GM20431 (cell line): Measurements from ENCODE around the gene SLC35E3.

ENCODE experiments used
- in situ Hi-C: fragments of 300-500 bp; cut with MseI, MboI; formaldehyde crosslinking; loops from one replicate; pipeline ENCODE4 v1.15.0; 2020; ENCODE audit warnings: low sequenced_read_pairs; ENCODE audit not compliant: unreplicated experiment

SLC35E3 gene

GRCh38 chr12:68745904-68746571, at the start of gene SLC35E3:
SLC35E3 (plus strand) TSS chr12:68746176; CDS start chr12:68746378, 202 bp downstream.
- in situ Hi-C loops: no loop called here

GRCh38 chr12:68699486-68699885, 46.5 kb upstream of the SLC35E3 start:
- in situ Hi-C loops: loop anchor here (25.0 kb wide), 1 partner anchor 362 kb away; the partner anchor contains the start of gene MDM1

GRCh38 chr12:68727776-68728175, 18.2 kb upstream of the SLC35E3 start:
- in situ Hi-C loops: no loop called here

- in situ Hi-C loops: no loop called here
Measured at GRCh38 chr12:68733661-68734071, 12.3 kb upstream of the SLC35E3 start.

GRCh38 chr12:68739891-68740290, 6.1 kb upstream of the SLC35E3 start:
- in situ Hi-C loops: no loop called here

GRCh38 chr12:68743356-68743755, 2.6 kb upstream of the SLC35E3 start:
- in situ Hi-C loops: no loop called here

GRCh38 chr12:68745376-68745903, 536 bp upstream of the SLC35E3 start:
- in situ Hi-C loops: no loop called here

GRCh38 chr12:68746572-68747180, 700 bp downstream of the SLC35E3 start:
- in situ Hi-C loops: no loop called here

GRCh38 chr12:68749443-68749842, 3.5 kb downstream of the SLC35E3 start:
- in situ Hi-C loops: no loop called here

- in situ Hi-C loops: no loop called here
Measured at GRCh38 chr12:68749861-68750260, 3.9 kb downstream of the SLC35E3 start.

GRCh38 chr12:68750506-68750905, 4.5 kb downstream of the SLC35E3 start:
- in situ Hi-C loops: no loop called here

- in situ Hi-C loops: no loop called here
Measured at GRCh38 chr12:68755536-68756243, 9.7 kb downstream of the SLC35E3 start.

GRCh38 chr12:68759852-68760251, 13.9 kb downstream of the SLC35E3 start:
- in situ Hi-C loops: no loop called here

GRCh38 chr12:68760806-68761441, 14.9 kb downstream of the SLC35E3 start:
- in situ Hi-C loops: no loop called here

GRCh38 chr12:68761442-68761812, 15.5 kb downstream of the SLC35E3 start:
- in situ Hi-C loops: no loop called here

- in situ Hi-C loops: no loop called here
Measured at GRCh38 chr12:68761901-68762630, 16.1 kb downstream of the SLC35E3 start.

- in situ Hi-C loops: no loop called here
Measured at GRCh38 chr12:68762691-68763090, 16.7 kb downstream of the SLC35E3 start.

- in situ Hi-C loops: no loop called here
Measured at GRCh38 chr12:68765696-68766095, 19.7 kb downstream of the SLC35E3 start.

- in situ Hi-C loops: no loop called here
Measured at GRCh38 chr12:68766646-68767045, 20.7 kb downstream of the SLC35E3 start.

- in situ Hi-C loops: no loop called here
Measured at GRCh38 chr12:68767191-68767590, 21.2 kb downstream of the SLC35E3 start.
